Measurements from ENCODE around the gene RHOBTB3. TPM values are rescaled to one million over a fixed set of nuclear protein-coding genes. Genes with fewer than 3 reads are reported as not detected.

RHOBTB3 gene
- total RNA-seq, 1 experiment from 2014 or later = 85.6 TPM

DNA sequence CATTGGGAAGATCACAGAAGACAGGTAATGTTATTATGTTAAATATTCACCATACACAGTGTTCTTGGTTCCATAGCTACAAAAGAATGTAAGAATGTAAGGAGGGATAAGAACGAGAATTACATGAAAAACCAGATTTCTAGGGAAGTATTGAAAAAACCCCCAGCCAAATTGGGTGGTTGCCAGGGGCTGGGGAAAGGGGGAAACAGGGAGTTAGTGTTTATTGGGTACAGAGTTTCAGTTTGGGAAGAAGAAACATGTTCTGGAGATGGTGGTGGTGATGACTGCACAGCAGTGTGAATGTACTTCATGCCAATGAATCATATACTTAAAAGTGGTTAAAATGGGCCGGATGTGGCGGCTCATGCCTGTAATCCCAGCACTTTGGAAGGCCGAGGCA is 51.0 kb downstream of the RHOBTB3 start:
- TF ChIP-seq, protein P1, sequence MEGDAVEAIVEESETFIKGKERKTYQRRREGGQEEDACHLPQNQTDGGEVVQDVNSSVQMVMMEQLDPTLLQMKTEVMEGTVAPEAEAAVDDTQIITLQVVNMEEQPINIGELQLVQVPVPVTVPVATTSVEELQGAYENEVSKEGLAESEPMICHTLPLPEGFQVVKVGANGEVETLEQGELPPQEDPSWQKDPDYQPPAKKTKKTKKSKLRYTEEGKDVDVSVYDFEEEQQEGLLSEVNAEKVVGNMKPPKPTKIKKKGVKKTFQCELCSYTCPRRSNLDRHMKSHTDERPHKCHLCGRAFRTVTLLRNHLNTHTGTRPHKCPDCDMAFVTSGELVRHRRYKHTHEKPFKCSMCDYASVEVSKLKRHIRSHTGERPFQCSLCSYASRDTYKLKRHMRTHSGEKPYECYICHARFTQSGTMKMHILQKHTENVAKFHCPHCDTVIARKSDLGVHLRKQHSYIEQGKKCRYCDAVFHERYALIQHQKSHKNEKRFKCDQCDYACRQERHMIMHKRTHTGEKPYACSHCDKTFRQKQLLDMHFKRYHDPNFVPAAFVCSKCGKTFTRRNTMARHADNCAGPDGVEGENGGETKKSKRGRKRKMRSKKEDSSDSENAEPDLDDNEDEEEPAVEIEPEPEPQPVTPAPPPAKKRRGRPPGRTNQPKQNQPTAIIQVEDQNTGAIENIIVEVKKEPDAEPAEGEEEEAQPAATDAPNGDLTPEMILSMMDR (IDR thresholded peaks at IDR 0.05; ENCODE audit: insufficient read depth in 1 of 2, low read depth in 1 of 2, low read length in 1 of 2, severe bottlenecking in 1 of 2, unreplicated experiment in 1 of 2) = no peak
- no peaks in the 10 kb centered on the region for H3K27me3 Mint-ChIP-seq (ENCODE audit: insufficient read depth, unreplicated experiment)
- intact Hi-C loops (cut with micrococcal nuclease; ENCODE audit: unreplicated experiment) = no loop called here
- Histone ChIP-seq H3K9me3 (no peaks in the 10 kb centered on the region), H3K36me3 (ENCODE audit: control insufficient read depth, insufficient read depth, low read length) (no peaks in the 10 kb centered on the region; the same call in 1 of the 2 replicates), H3K4me1 (no peaks in the 10 kb centered on the region), H3K4me3 (ENCODE audit: low read depth, low read length) (no peak overlapping the region), H3K27me3 (replicated peaks; ENCODE audit: control insufficient read depth, insufficient read depth, low read length) (no peaks in the 10 kb centered on the region)
- peaks cover 44% of the 10 kb centered on the region for H3K36me3 Mint-ChIP-seq (ENCODE audit: insufficient read depth, unreplicated experiment)
- POLR2A ChIA-PET = no interaction called here
- H3K4me1 Mint-ChIP-seq (ENCODE audit: low read depth, unreplicated experiment) = no peaks in the 10 kb centered on the region
- CTCF ChIA-PET = interaction anchor here (1.5 to 1.9 kb wide), 3 partner anchors 53 to 137 kb away, joined by 10 to 35 read pairs (median 28); no protein-coding TSS in a partner anchor
- H3K9me3 Mint-ChIP-seq (ENCODE audit: unreplicated experiment) = no peaks in the 10 kb centered on the region
- H3K27ac Mint-ChIP-seq (ENCODE audit: unreplicated experiment) = no peak overlapping the region
- no peak for DNase-seq
- no TSS peak for BruUV-seq (replicated peaks)
- no peak overlapping the region for H3K4me3 Mint-ChIP-seq (ENCODE audit: unreplicated experiment)

GRCh38 chr5:95783661-95784060 is 52.5 kb downstream of the RHOBTB3 start:
- Mint-ChIP-seq H3K9me3 (ENCODE audit: unreplicated experiment) (no peaks in the 10 kb centered on the region), H3K27me3 (ENCODE audit: insufficient read depth, unreplicated experiment) (no peaks in the 10 kb centered on the region), H3K4me1 (ENCODE audit: low read depth, unreplicated experiment) (no peaks in the 10 kb centered on the region), H3K36me3 (ENCODE audit: insufficient read depth, unreplicated experiment) (peaks cover 44% of the 10 kb centered on the region), H3K4me3 (ENCODE audit: unreplicated experiment) (no peak overlapping the region), H3K27ac (ENCODE audit: unreplicated experiment) (no peak overlapping the region)
- H3K27me3 ChIP-seq (replicated peaks; ENCODE audit: control insufficient read depth, insufficient read depth, low read length) = no peaks in the 10 kb centered on the region
- H3K9me3 ChIP-seq = no peaks in the 10 kb centered on the region
- no peak overlapping the region for H3K4me3 ChIP-seq (ENCODE audit: low read depth, low read length)
- TF ChIP-seq, protein P1 (IDR thresholded peaks at IDR 0.05; ENCODE audit: insufficient read depth in 1 of 2, low read depth in 1 of 2, low read length in 1 of 2, severe bottlenecking in 1 of 2, unreplicated experiment in 1 of 2) = no peak
- H3K4me1 ChIP-seq = no peaks in the 10 kb centered on the region
- BruUV-seq (replicated peaks) = no TSS peak
- ChIA-PET CTCF (no interaction called here), POLR2A (interaction anchor here (1.6 kb wide), 1 partner anchor 39 kb away, joined by 3 read pairs; the partner anchor contains the start of gene GLRX)
- intact Hi-C loops (cut with micrococcal nuclease; ENCODE audit: unreplicated experiment) = no loop called here
- no peaks in the 10 kb centered on the region; the same call in 1 of the 2 replicates for H3K36me3 ChIP-seq (ENCODE audit: control insufficient read depth, insufficient read depth, low read length)
- no peak for DNase-seq

DNA sequence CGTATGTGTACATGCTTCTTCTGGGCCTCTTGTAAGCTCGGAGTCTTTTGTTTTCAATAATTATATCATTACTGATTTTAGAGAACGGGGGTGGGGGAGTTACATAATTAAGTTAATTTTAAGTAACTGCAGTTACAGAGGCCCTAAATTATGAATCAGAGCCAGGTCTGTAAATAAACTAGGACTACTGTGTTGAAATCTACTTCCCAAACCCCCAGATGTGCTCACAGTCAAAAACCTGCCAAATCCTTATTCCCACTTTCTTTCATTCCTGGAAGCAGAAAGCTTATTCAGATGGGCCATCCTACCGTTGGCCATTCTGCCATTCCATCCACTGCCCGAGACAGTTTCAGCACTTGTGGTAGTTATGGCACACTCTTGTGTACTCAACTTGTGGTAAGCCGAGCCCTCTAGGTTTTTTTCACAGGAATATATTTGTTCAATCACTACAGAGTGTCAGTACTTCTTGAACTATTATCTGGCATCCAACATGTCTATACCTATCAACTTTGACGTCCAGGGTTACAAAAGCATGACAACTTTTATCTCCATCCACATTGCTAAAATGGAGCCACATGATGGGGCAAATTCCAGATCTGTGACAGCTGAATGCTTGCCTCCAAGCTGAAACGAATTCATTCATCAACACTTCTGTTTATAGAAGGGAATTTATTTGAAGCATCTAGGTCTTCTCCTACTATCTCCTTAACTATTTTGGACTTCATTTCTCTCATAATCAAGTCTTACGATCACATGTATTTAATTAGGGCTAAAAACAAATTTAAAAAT is 53.6 kb downstream of the RHOBTB3 start:
- H3K36me3 Mint-ChIP-seq (ENCODE audit: insufficient read depth, unreplicated experiment) = peaks cover 44% of the 10 kb centered on the region
- POLR2A ChIA-PET = interaction anchor here (1.6 kb wide), 1 partner anchor 38 kb away, joined by 3 read pairs; the partner anchor contains the start of gene GLRX
- intact Hi-C loops (cut with micrococcal nuclease; ENCODE audit: unreplicated experiment) = no loop called here

More for the DNA sequence above, 53.6 kb downstream of the RHOBTB3 start:
- Mint-ChIP-seq H3K9me3 (ENCODE audit: unreplicated experiment) (no peaks in the 10 kb centered on the region), H3K27me3 (ENCODE audit: insufficient read depth, unreplicated experiment) (no peaks in the 10 kb centered on the region), H3K27ac (ENCODE audit: unreplicated experiment) (no peak overlapping the region), H3K4me3 (ENCODE audit: unreplicated experiment) (no peak overlapping the region), H3K4me1 (ENCODE audit: low read depth, unreplicated experiment) (peaks cover 6% of the 10 kb centered on the region)
- no peak for DNase-seq
- H3K4me3 ChIP-seq (ENCODE audit: low read depth, low read length) = no peak overlapping the region
- no peaks in the 10 kb centered on the region; the same call in 1 of the 2 replicates for H3K36me3 ChIP-seq (ENCODE audit: control insufficient read depth, insufficient read depth, low read length)
- no peaks in the 10 kb centered on the region for H3K9me3 ChIP-seq
- TF ChIP-seq, protein P1 (IDR thresholded peaks at IDR 0.05; ENCODE audit: insufficient read depth in 1 of 2, low read depth in 1 of 2, low read length in 1 of 2, severe bottlenecking in 1 of 2, unreplicated experiment in 1 of 2) = no peak
- no peaks in the 10 kb centered on the region for H3K27me3 ChIP-seq (replicated peaks; ENCODE audit: control insufficient read depth, insufficient read depth, low read length)
- no TSS peak for BruUV-seq (replicated peaks)
- no peaks in the 10 kb centered on the region for H3K4me1 ChIP-seq
- CTCF ChIA-PET = no interaction called here
